Ishikawa (cell line): Measurements from ENCODE around the gene CNTN1.

Experiments used
- CEBPB ChIP-seq: IDR thresholded peaks from 2 replicates; pipeline ENCODE4 v1.6.1; 2012
- CREB1 ChIP-seq: IDR thresholded peaks from 2 replicates; pipeline ENCODE4 v1.6.1; 2012; ENCODE audit warnings: low read depth
- EGR1 ChIP-seq: IDR thresholded peaks from 2 replicates; pipeline ENCODE4 v1.6.1; 2012
- EP300 ChIP-seq: IDR thresholded peaks from 2 replicates; pipeline ENCODE4 v1.6.1; 2012; ENCODE audit warnings: borderline replicate concordance
- FOXM1 ChIP-seq: IDR thresholded peaks from 2 replicates; pipeline ENCODE4 v1.6.1; 2012; ENCODE audit warnings: low read depth, borderline replicate concordance
- NFIC ChIP-seq: IDR thresholded peaks from 2 replicates; pipeline ENCODE4 v1.6.1; 2012
- RAD21 ChIP-seq: IDR thresholded peaks from 2 replicates; pipeline ENCODE4 v1.6.1; 2012; ENCODE audit warnings: low read depth
- TAF1 ChIP-seq: IDR thresholded peaks from 2 replicates; pipeline ENCODE4 v1.6.1; 2012; ENCODE audit warnings: low read depth, mild to moderate bottlenecking
- TCF12 ChIP-seq: IDR thresholded peaks from 2 replicates; pipeline ENCODE4 v1.6.1; 2012; ENCODE audit warnings: low read depth
- TEAD4 ChIP-seq: IDR thresholded peaks from 2 replicates; pipeline ENCODE4 v1.6.1; 2012
- YY1 ChIP-seq: IDR thresholded peaks from 2 replicates; pipeline ENCODE4 v1.6.1; 2012; ENCODE audit warnings: low read depth
- ZBTB7A ChIP-seq: IDR thresholded peaks from 2 replicates; pipeline ENCODE4 v1.6.1; 2012; ENCODE audit warnings: low read depth
- TF ChIP-seq, protein P1 (sequence below): IDR thresholded peaks from 2 replicates; pipeline ENCODE4 v1.6.1; 2012; ENCODE audit warnings: low read depth, mild to moderate bottlenecking
- TF ChIP-seq, protein P2 (sequence below): IDR thresholded peaks from 2 replicates; pipeline ENCODE4 v1.6.1; 2012
- TF ChIP-seq, protein P3 (sequence below): IDR thresholded peaks from 2 replicates; pipeline ENCODE4 v1.6.1; 2012

CNTN1 gene

DNA sequence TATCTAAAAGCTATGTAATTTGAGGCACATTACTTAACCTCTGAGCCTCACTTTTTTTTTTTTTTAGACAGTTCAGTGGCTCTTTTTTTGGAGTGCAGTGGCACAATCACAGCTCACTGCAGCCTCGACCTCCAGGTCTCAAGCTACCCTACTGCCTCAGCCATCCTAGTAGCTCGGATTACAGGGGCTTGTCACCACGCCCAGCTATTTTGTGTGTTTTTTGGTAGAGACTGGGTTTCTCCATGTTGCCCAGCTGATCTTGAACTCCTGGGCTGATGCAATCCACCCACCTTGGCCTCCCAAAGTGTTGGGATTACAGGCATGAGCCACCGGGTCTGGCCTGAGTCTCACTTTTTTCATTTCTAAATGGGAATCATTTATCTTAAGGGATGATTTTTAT is 303.9 kb downstream of the CNTN1 start:
- TF ChIP-seq CEBPB (peak; percentile 14; the same call in 1 of the 2 replicates), EP300 (no peak)

DNA sequence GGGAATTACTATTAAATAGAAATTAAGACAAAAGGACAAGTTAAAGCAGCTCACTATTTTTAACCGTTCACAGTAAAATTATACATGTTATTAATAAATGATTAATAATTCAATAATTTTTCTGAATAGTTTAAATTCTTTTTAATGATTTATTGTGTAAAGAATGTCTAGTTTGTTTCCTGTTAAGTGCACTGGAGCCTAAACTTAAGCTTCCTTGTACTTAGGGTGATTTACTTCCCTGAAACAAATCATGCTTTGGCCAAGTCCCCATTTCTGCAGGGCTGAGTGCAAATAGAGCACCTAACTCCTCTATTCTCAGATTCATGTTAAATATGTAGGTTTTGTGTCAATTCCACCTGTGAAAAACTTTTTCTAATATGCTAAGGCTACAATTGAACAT is 307.0 kb downstream of the CNTN1 start:
- TF ChIP-seq, protein P1, sequence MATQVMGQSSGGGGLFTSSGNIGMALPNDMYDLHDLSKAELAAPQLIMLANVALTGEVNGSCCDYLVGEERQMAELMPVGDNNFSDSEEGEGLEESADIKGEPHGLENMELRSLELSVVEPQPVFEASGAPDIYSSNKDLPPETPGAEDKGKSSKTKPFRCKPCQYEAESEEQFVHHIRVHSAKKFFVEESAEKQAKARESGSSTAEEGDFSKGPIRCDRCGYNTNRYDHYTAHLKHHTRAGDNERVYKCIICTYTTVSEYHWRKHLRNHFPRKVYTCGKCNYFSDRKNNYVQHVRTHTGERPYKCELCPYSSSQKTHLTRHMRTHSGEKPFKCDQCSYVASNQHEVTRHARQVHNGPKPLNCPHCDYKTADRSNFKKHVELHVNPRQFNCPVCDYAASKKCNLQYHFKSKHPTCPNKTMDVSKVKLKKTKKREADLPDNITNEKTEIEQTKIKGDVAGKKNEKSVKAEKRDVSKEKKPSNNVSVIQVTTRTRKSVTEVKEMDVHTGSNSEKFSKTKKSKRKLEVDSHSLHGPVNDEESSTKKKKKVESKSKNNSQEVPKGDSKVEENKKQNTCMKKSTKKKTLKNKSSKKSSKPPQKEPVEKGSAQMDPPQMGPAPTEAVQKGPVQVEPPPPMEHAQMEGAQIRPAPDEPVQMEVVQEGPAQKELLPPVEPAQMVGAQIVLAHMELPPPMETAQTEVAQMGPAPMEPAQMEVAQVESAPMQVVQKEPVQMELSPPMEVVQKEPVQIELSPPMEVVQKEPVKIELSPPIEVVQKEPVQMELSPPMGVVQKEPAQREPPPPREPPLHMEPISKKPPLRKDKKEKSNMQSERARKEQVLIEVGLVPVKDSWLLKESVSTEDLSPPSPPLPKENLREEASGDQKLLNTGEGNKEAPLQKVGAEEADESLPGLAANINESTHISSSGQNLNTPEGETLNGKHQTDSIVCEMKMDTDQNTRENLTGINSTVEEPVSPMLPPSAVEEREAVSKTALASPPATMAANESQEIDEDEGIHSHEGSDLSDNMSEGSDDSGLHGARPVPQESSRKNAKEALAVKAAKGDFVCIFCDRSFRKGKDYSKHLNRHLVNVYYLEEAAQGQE: no peak
- peak; percentile 74 for TF ChIP-seq TEAD4
- no peak for TF ChIP-seq TAF1
- peak; percentile 78 for TF ChIP-seq NFIC
- TF ChIP-seq EP300: peak; percentile 82; the same call in 1 of the 2 replicates
- TF ChIP-seq, protein P2, sequence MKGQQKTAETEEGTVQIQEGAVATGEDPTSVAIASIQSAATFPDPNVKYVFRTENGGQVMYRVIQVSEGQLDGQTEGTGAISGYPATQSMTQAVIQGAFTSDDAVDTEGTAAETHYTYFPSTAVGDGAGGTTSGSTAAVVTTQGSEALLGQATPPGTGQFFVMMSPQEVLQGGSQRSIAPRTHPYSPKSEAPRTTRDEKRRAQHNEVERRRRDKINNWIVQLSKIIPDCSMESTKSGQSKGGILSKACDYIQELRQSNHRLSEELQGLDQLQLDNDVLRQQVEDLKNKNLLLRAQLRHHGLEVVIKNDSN: no peak
- peak; percentile 61; the same call in 1 of the 2 replicates for TF ChIP-seq FOXM1
- TF ChIP-seq ZBTB7A: no peak
- peak; percentile 71 for TF ChIP-seq TCF12

DNA sequence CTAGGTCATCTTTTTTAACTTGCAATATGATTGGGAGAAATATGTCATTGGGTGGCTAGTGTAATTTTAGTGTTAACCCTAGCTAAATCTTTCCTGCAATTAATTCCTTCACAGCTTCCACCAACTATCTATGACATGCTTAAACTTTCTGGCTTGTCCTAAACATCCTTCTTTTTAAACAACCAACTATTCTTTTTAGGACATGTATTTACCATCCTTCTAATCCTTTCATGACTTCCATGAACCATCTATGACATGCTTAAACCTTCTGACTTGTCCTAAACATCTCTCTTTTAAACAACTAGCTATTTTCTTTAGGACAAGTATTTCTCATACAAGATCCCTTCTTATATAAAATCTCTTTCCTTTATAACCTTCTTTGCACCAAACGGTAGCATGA is 316.2 kb downstream of the CNTN1 start:
- TF ChIP-seq TEAD4 (no peak), CEBPB (no peak), TAF1 (no peak), RAD21 (no peak), YY1 (no peak), EGR1 (no peak), FOXM1 (no peak), EP300 (no peak), ZBTB7A (no peak)
- TF ChIP-seq, protein P1: no peak

DNA sequence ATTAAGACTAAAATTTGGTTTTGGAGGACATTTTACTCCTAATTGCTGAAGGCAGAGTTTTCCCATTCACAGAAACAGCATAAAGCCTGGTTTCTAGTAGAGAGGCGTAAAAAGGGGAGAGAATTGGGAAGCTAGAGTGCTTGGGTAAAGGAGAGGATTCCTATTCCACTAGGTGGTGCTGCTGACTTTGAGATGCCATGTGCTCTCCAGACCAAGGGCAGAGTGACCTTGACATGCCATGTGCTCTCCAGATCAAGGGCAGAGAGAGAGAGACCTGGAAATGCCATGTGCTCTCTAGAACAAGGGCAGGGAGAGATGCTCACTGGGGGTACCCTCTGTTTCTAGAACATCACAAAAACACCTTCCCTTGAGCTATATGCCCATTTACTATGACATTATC is 319.7 kb downstream of the CNTN1 start:
- TF ChIP-seq, protein P3, sequence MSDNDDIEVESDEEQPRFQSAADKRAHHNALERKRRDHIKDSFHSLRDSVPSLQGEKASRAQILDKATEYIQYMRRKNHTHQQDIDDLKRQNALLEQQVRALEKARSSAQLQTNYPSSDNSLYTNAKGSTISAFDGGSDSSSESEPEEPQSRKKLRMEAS: peak; percentile 53
- TF ChIP-seq, protein P1: no peak

DNA sequence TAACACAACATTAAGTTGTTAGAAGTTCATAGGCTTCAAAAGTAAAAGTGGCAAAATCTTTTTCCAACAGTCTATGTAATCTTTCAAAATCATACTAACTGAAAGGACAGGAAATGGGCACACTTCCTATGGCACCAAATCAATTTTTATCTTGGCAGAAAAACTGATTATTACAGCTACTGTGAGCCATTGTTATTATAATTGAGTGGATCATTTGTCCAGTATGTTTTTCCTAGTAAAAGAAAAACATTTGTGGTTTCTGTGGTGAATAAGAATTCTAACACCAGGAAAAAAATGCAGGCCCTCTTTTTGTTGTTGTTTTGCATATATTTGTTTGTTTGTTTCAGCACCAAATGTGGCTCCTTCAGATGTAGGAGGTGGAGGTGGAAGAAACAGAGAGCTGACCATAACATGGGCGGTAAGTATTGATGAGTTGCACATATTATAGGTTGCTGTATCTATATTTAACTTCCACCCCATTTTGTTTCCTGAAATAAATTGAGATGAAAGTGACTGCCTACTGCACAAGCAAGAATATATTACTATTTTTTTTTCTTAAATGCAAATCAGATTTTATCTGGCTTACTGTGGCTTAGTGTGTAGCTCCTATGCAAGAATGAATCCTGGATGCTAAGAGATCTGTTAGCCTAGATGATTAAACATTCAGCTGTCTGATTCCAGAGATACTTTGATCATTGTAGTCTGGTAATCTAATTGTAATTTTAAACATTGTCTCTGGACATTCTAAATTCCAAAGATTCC is 321.8 kb downstream of the CNTN1 start:
- TF ChIP-seq, protein P3: no peak
- TF ChIP-seq EGR1 (no peak), CEBPB (no peak), CREB1 (no peak)

DNA sequence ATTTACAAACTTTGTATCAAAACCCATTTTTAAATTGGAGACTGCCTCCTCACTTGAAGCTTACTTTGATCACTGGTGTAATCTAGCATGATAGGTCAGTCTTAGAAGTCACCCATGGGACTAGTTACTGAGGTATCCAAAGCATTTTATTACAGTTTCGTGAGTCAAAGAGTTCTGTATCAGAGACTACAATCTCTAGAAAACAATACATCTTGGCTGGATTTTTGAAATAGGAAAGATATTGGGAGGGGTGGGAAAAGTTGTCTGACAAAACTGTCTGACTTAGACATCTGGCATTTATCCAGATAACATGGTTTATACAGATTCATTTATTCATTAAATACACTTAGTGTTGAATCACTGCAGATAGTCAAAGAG is 322.4 kb downstream of the CNTN1 start:
- TF ChIP-seq, protein P3: no peak
- TF ChIP-seq TEAD4 (no peak), CEBPB (no peak), NFIC (no peak), ZBTB7A (no peak), TCF12 (no peak), YY1 (no peak), RAD21 (no peak), EP300 (no peak), CREB1 (no peak), TAF1 (no peak), FOXM1 (no peak), EGR1 (no peak)
- TF ChIP-seq, protein P2: no peak
- TF ChIP-seq, protein P1: no peak
